Endothelial cell of umbilical vein (primary cell): ENCODE data around the gene OR2AE1. TPM values are rescaled to one million over a fixed set of nuclear protein-coding genes. Genes with fewer than 3 reads are reported as not detected.

Source experiments
- BruUV-seq: library from RNA; stranded (reverse); fragments of 400-500 nt; replicated peaks from 2 replicates; lab custom pipeline; 2021; lab: Mats Ljungman, UMichigan
- CTCF ChIA-PET: fragments of 300-600, 350-600 bp; sonication (Branson Sonifier 250); formaldehyde crosslinking; loops from one replicate; lab custom pipeline; 2021; ENCODE audit warnings: antibody characterized with exemption, inconsistent platforms; lab: Charles Lee
- POLR2A ChIA-PET: fragments of 300-600, 350-600 bp; sonication (Branson Sonifier 250); formaldehyde crosslinking; loops from one replicate; lab custom pipeline; 2021; ENCODE audit warnings: antibody characterized with exemption, inconsistent platforms; lab: Charles Lee
- DNase-seq: peaks from one replicate; pipeline ENCODE4 v3.0.0-alpha.2; 2011; ENCODE audit warnings: low read depth, low spot score
- FAIRE-seq: peaks from 2 replicates; lab custom pipeline; 2011; peaks lifted over from hg19 to GRCh38; lab: Jason Lieb, UNC
- H2AFZ ChIP-seq: 2 replicates; pipeline ENCODE4 v1.6.0; 2012; ENCODE audit warnings: low read depth, low read length, control low read depth, inconsistent platforms
- H3K27ac ChIP-seq: 2 replicates; pipeline ENCODE4 v1.5.1; 2011; ENCODE audit warnings: low read depth, mild to moderate bottlenecking, control low read depth, low read length, moderate library complexity; ENCODE audit not compliant: insufficient read depth
- H3K27me3 ChIP-seq, 2 experiments: 2 replicates each; pipeline versions ENCODE4 v1.6.0 to v1.6.1; 2011; ENCODE audit warnings: low read length in 2 of 2, mixed read lengths in 1 of 2; ENCODE audit not compliant: control insufficient read depth in 2 of 2, insufficient read depth in 2 of 2
- H3K36me3 ChIP-seq, 2 experiments: 2 replicates in 1 of 2; 3 replicates in 1 of 2; pipeline ENCODE4 v1.5.1; 2011; ENCODE audit warnings: low read length in 2 of 2, mild to moderate bottlenecking in 1 of 2, moderate library complexity in 1 of 2; ENCODE audit not compliant: control insufficient read depth in 2 of 2, insufficient read depth in 2 of 2; ENCODE audit errors: extremely low read depth in 1 of 2
- H3K4me1 ChIP-seq: 3 replicates; pipeline ENCODE4 v1.5.1; 2011; ENCODE audit warnings: mild to moderate bottlenecking, low read length; ENCODE audit not compliant: control insufficient read depth, insufficient read depth; ENCODE audit errors: extremely low read depth
- H3K4me2 ChIP-seq: 2 replicates; pipeline ENCODE4 v1.6.1; 2011; ENCODE audit warnings: low read length, control low read depth, mixed read lengths; ENCODE audit not compliant: insufficient read depth
- H3K4me3 ChIP-seq, 3 experiments: fragments of 200-600 bp in 1 of 3; sonication (generic), shearing (Covaris generic) in 1 of 3; replicated peaks in 1 of 3; 2 replicates each; pipeline ENCODE4 v1.5.1; 2011 to 2016; ENCODE audit warnings: control low read depth in 3 of 3, low read length in 3 of 3, mild to moderate bottlenecking in 2 of 3, inconsistent platforms in 1 of 3, low read depth in 1 of 3, moderate library complexity in 1 of 3; ENCODE audit not compliant: insufficient read depth in 1 of 3
- H3K79me2 ChIP-seq: 2 replicates; pipeline ENCODE4 v1.6.0; 2012; ENCODE audit warnings: low read length, inconsistent platforms; ENCODE audit not compliant: control insufficient read depth, insufficient read depth
- H3K9ac ChIP-seq: replicated peaks from 2 replicates; pipeline ENCODE3; 2011; ENCODE audit warnings: low read length, control low read depth; ENCODE audit not compliant: insufficient read depth; ENCODE audit errors: extremely low read depth
- H3K9me1 ChIP-seq: replicated peaks from 3 replicates; pipeline ENCODE4 v1.6.0; 2011; ENCODE audit warnings: mild to moderate bottlenecking, low read length; ENCODE audit not compliant: control insufficient read depth, insufficient read depth; ENCODE audit errors: extremely low read depth
- H3K9me3 ChIP-seq: replicated peaks from 2 replicates; pipeline ENCODE4 v1.5.1; 2012; ENCODE audit warnings: low read length, inconsistent platforms; ENCODE audit not compliant: control insufficient read depth, insufficient read depth
- H4K20me1 ChIP-seq: replicated peaks from 2 replicates; pipeline ENCODE3; 2011; ENCODE audit warnings: mild to moderate bottlenecking, low read length; ENCODE audit not compliant: control insufficient read depth, insufficient read depth; ENCODE audit errors: extremely low read depth
- CTCF ChIP-seq, 2 donors: IDR thresholded peaks; 1 replicate in 1 of 2; 2 replicates in 1 of 2; pipeline ENCODE4 v1.5.1; 2011; ENCODE audit warnings: low read length in 2 of 2, mild to moderate bottlenecking in 2 of 2, moderate library complexity in 2 of 2, control low read depth in 1 of 2, inconsistent platforms in 1 of 2, low read depth in 1 of 2; ENCODE audit not compliant: insufficient read depth in 1 of 2; ENCODE audit errors: extremely low read depth in 1 of 2
- EZH2 ChIP-seq: IDR thresholded peaks from 2 replicates; pipeline ENCODE4 v1.6.1; 2012; ENCODE audit warnings: borderline replicate concordance, low read depth, mild to moderate bottlenecking, moderate library complexity, low read length, inconsistent platforms; ENCODE audit not compliant: severe bottlenecking
- FOS ChIP-seq: IDR thresholded peaks from 2 replicates; pipeline ENCODE4 v1.6.1; 2011; ENCODE audit warnings: mild to moderate bottlenecking, low read length, moderate library complexity, borderline replicate concordance; ENCODE audit not compliant: insufficient read depth
- GATA2 ChIP-seq: IDR thresholded peaks from 2 replicates; pipeline ENCODE4 v1.7.0; 2011; ENCODE audit warnings: low read depth, mild to moderate bottlenecking, moderate library complexity, mixed read lengths, low read length; ENCODE audit not compliant: insufficient read length, insufficient read depth
- JUN ChIP-seq: IDR thresholded peaks from 2 replicates; pipeline ENCODE4 v1.6.1; 2011; ENCODE audit warnings: borderline replicate concordance, low read depth; ENCODE audit not compliant: insufficient read length, insufficient read depth
- MAX ChIP-seq: IDR thresholded peaks from 2 replicates; pipeline ENCODE4 v1.6.1; 2011; ENCODE audit not compliant: insufficient read depth, insufficient read length
- MYC ChIP-seq: IDR thresholded peaks from one replicate; pipeline ENCODE4 v1.6.1; 2011; ENCODE audit warnings: mild to moderate bottlenecking, low read depth, low read length
- POLR2A ChIP-seq: IDR thresholded peaks from 2 replicates; pipeline ENCODE4 v1.6.1; 2012; ENCODE audit warnings: low read depth, mild to moderate bottlenecking, control low read depth, low read length
- POLR2AphosphoS5 ChIP-seq: IDR thresholded peaks from 2 replicates; pipeline ENCODE4 v1.6.1; 2012; ENCODE audit warnings: low read depth, mild to moderate bottlenecking, control low read depth, low read length, moderate library complexity; ENCODE audit not compliant: insufficient read depth
- dilution Hi-C: fragments of 300-500 bp; cut with MboI; formaldehyde crosslinking; loops from one replicate; pipeline ENCODE4 v1.15.0; 2019; ENCODE audit warnings: low sequenced_read_pairs; ENCODE audit not compliant: extremely low pct_ligation_motif_present
- intact Hi-C: fragments of 100-400 bp; cut with micrococcal nuclease; formaldehyde crosslinking; loops from one replicate; pipeline ENCODE4 v1.10.0; 2022
- polyA plus RNA-seq, 4 experiments: library from polyadenylated mRNA; depleted of rRNA in 3 of 4; stranded (reverse) in 3 of 4; unstranded in 1 of 4; fragments of >200 nt; gene quantifications; 2 replicates each; pipeline versions ENCODE4 v1.2.1 to v1.2.3, GENCODE V29; 2011 to 2012; ENCODE audit warnings: missing spikeins in 1 of 4
- total RNA-seq: library from RNA; stranded (reverse); gene quantifications from 2 replicates; pipeline ENCODE4 v1.2.3, GENCODE V29; 2021

Gene OR2AE1
- total and polyA plus RNA-seq, 2 donors (not counting 3 experiments of a cell fraction or from before 2014, with no cell fraction given): 0.18 TPM; not detected in 1

DNA sequence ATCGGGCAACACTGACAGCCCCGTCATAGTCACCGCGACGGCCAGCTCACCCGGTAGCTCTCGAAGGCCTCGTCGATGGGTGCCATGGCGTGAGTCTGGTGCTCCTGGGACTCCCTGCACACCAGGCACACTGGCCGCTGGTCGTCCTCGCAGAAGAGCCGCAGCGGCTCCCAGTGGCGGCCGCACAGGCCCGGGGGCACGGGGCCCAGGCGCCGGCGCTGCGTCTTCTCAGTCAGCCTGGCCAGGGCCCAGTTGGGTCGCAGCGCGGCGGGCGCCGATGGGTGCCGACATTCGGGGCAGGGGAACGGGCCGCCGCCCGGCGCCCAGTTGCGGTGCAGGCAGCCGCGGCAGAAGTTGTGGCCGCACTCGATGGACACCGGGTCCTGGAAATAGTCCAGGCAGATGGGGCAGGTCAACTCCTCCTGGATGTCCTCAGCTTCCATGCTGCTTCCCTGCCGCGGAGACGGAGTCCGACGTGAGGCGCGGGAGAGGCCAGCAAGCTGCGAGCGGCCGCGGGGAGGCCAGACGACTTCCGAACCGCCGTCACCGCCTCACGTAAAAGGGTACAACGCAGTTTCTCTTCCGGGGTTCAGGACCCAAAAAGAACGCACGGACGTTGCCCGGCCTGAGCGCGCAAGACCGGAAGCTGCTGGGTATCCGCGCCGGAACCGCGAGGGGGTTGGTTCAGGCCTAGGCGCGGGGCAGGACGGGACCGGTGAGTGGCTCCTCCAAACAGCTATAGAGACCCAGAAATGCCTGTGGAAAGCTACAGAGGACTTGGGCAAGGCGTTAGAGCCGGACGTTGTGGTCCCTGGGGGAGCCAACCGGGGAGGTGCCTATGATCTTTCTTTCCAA lies 42.4 kb upstream of the OR2AE1 start, which contains the start of gene TRIM4:
Gene TRIM4 (minus strand): TSS at position 572 of the 855 bp plus-strand sequence. CDS start 129 bp downstream, at position 443.
- ChIA-PET CTCF (interaction anchor here (0.5 to 8.8 kb wide), 9 partner anchors 9 to 838 kb away, joined by 3 to 153 read pairs (median 5); partner anchors contain the start of gene GJC3), POLR2A (interaction anchor here (0.7 to 1.4 kb wide), 5 partner anchors 10 to 305 kb away, joined by 3 to 7 read pairs (median 3); partner anchors contain the start of gene GJC3)
- Histone ChIP-seq H3K79me2 (peaks cover 40% of the 10 kb centered on the region), H3K9ac (peak within 1 kb of the TSS; percentile 71), H3K27ac (peak within 1 kb of the TSS; percentile 63), H3K9me3 (no peaks in the 10 kb centered on the region), H4K20me1 (no peaks in the 10 kb centered on the region), H3K9me1 (no peaks in the 10 kb centered on the region), H3K36me3 (peaks cover 0 to 3% of the 10 kb centered on the region in 2 experiments), H3K4me1 (peaks cover 17% of the 10 kb centered on the region), H3K27me3 (no peaks in the 10 kb centered on the region), H3K4me3 (peak within 1 kb of the TSS; percentile 51 to 84 (median 58)), H2AFZ (peak within 1 kb of the TSS; percentile 91), H3K4me2 (peak within 1 kb of the TSS; percentile 93)
- intact Hi-C loops: loop anchor here (10.0 kb wide), 1 partner anchor 166 kb away; the partner anchor contains the start of genes COPS6 and ZNF3
- FAIRE-seq: peak; percentile 96
- TF ChIP-seq POLR2A (peak; percentile 77), EZH2 (no peak), GATA2 (no peak), JUN (no peak), CTCF (IDR thresholded peaks at IDR 0.05; ENCODE audit: extremely low read depth in 1 of 2, insufficient read depth in 1 of 2, low read depth in 1 of 2, low read length in 2 of 2) (peak; percentile 13 to 42), POLR2AphosphoS5 (peak; percentile 91), MAX (no peak), MYC (no peak), FOS (no peak)
- TSS peak; percentile 69 for BruUV-seq
- peak; percentile 90 for DNase-seq
- dilution Hi-C loops: no loop called here
